ENCODE results near the gene DNAH3.

The DNAH3 gene

DNA sequence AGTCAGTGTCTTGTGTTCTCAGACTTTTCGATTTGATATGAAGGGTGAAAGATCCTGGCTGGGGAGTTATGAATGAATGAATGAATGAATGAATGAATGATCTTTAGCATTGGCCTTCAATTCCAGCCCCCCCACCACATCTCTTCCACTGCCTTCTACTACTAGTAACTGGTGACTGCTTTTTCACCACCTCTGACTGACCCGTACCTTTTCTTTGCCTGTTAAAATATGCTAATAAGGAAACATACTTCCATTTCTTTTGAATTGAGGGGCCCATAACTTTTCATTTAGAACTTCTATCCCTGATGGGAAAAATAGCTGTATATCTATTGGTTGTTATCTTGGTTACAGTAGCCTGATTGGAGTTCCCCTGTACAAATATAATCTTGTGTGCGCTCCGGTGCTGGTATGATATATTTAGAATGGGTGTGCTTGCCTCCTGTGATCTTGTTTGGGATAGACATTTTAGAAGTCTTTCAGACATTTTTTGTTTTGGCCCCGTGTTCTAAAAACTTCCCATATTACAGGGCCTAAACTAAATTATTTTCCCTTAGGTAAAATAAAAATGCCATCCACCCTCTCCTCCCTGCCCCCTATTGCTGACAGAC, 246.6 kb downstream of the DNAH3 start:
- DNase-seq (ENCODE audit: low read depth), result no peak

DNA sequence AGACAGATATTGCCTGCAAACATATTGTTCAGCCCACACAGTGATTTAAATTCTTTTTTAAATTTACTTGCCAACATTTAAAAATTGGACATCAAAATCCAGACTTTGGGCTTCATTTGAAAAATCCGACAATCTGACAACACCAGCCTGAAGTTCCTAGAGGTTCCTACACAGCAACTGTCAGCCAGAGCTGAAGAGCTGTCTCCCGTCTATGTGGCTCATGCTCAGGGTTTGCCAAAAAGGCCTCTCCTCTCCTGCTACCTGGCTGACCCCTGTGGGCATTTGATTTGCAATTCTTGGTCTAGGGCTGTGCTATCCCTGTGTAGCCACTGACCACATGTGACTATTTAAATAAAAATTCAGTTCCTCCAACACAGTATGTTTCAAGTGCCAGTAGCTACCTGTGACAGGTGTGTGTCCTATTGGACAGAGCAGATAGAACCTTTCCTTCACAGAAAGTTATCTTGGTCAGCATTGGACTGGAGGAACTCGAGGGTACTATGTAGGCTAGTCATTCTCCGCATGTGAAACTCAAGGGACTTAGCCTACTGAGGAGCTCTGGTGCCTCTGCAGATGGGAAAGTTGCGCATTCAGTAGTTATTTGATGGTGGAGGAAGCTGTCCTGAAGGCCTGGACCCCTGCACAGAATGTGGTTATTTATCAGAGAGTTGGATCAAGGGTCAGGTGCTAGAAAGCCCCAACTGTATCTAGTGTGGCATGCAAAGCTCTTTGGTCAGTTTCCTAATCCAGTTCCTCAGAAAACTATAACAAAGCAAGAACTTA, 247.3 kb downstream of the DNAH3 start:
- DNase-seq (ENCODE audit: low read depth), result no peak

DNA sequence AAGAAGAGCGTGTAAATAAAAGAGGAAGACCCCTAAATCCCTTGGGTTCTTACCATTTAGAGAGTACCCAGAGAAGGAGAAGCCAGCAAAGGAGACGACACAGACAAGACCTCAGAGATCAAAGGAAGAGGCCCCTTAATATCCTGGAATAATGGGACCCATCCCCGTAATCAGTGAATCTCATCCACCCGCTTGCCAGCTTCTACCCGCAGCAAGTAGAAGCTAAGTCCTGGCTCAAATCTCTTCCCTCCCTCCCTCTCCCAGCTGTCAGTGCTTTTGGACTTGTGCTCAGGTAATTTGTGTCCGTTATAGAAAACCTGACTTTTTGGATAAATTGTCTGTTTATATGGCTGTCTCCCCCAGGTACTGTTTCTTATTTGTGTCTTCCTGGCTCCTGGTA, 248.2 kb downstream of the DNAH3 start:
- DNase-seq (ENCODE audit: low read depth), result no peak

DNA sequence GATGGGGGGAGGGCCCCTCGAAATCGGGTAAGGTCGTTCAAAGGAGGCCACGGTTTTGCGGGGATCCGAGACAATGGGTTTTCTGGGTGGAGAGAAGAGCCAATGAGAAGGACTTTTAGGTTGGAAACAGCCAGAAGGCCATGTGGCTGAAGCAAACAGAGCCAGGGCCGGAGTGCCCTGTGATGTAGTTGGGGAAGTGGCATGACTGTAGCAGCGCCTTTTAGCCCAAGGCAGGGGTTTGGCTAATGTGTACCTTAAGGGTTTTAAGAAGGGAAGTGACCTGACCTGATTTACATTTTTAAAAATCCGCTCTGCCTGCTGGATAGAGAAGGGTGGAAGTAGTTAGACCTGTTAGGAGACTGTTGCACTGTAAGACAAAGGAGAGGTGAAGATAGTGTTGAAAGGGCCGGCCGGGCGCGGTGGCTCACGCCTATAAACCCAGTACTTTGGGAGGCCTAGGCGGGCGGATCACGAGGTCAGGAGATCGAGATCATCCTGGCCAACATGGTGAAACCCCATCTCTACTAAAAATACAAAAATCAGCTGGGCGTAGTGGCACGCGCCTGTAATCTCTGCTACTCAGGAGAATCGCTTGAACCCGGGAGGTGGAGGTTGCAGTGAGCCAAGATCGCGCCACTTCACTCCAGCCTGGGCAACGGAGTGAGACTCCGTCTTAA, 249.1 kb downstream of the DNAH3 start:
- DNase-seq (ENCODE audit: low read depth), result no peak

DNA sequence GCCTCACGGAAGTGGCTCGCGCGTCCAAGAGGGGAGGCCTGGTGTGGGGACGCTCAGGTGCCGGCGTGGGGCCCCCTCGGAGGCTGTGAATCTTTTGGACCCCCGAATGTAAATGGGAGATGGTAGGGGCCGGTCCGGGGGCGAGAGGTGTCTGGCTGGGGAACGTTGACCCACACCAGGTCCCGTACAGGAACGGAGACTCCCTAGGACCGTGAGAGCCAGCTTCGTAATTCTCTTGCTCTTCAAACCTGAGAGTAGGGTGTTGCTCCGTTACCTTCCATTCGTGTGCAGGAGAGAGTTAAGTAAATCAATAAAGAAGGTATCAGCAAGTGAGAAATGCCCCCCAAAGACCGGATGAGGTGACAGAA, 249.6 kb downstream of the DNAH3 start:
- no peak for DNase-seq (ENCODE audit: low read depth)

DNA sequence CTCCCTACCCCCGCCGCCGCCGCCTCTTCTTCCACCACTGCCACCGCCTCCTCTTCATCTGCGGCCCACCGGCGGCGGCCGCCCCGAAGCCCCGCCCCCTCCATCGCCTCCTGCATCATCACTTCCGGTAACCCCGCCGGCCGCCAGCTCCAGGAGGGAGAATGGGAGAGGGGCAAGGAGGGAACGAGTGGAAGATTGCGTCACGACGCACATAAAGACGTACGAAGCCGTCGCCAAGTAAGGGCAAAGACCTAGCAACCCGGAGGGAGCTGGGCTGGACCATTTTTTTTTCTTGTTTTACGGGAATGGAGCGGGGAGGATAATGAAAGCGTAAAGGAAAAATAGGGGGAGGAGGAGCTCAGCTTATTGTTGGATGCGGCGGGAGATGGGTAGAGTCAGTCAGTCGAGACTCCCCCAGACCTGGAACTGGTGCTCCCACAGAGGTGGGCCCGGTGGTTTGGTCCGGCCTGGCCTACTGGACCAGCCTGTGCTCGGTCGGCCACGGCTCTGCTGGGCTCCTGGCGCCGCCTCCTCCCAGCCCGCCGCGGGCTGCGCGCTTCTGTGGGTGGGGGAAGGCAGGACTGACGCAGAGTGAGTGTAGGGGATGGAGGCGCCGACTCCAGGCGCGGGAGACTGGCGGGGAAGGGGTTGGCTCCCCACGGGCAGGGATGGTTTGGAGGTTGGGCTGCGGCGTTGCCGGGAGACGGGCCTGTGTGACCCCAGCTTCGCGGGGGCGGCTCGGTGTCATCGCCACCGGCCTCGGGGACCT, 250.2 kb downstream of the DNAH3 start, which contains the start of the genes DCUN1D3 and LYRM1:
TSS of gene DCUN1D3 (minus strand) at position 60 of the 769 bp plus-strand sequence. CDS start 37,820 bp downstream, outside the sequence.
TSS of gene LYRM1 (plus strand) at position 473 of the 769 bp plus-strand sequence. CDS start 14,785 bp downstream, outside the sequence.
- DNase-seq (ENCODE audit: low read depth), result peak; percentile 99

DNA sequence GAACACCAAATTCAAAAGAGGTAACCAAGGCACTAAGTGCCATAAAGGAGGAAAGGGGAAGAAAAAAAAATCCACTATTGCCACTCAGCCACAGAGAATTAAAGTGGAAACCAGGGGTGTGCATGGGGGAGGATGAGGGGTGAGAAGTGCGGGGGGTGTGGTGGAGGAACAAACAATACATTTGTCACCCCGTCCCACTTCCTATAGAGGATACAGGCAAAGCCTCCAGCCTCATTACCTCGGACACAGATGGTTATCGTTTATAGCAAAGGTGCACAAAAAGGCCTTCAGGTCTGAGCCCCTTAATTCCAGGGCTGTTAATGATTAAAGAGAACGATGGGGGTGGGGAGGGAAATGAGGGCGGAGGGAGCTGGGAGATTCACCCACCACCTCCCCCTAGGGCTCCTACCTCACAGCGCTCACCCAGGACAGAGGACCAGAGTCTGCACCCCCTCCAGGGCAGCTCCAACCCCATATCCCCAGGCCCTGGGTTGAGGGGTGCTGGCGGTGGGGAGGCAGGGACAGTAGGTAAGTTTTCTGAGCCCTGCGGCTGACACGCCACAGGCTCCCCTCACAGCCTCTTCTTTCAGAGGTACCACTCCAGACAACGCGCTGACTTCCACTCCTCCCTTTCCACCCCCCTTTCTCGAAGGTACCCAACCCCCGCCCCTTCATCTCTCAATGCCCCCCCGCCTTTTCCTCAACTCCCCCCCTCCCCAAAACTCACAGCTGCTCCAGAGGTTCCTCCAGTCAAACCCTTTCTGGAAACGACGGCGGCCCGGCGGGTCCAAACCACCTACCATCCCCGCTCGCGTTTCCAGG, 251.0 kb downstream of the DNAH3 start:
- DNase-seq (ENCODE audit: low read depth), result no peak

DNA sequence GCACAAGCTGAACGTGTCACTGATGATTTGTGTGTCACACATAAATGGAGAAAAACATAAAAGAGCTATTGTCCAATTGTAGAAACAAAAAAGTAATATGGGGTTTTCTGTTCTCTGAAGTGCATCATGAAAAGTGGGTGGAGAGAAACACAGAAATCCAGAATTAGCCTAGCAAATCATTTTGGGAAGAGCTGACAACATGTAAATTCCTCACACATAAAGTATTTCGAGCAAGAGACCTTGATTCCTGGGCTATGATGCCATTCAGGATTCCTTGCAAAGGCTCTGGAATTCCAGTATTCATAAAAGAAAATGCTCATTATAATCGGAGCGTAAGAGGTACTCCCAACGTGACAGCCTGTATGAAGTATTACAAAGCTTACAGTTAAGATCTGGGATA, 251.6 kb downstream of the DNAH3 start:
- no peak for DNase-seq (ENCODE audit: low read depth)

DNA sequence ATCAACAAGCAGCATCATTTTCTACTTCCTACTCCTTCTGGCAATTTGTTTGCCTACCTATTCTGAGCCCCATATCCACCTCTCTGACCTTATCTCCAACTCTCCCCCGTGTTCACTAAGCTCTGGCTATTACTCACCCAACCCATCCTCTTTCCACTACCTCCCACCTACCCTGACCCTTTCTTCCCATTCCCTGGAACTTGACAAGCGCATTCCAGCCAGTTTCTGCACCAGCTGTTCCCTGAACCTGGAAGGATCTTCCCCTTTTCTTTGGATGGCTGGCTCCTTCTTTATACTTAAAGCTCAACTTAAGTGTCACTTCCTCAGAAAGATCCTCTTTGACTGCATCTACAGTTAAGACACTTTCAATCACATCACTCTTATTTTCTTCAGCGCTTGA, 252.7 kb downstream of the DNAH3 start:
- DNase-seq (ENCODE audit: low read depth), result no peak

DNA sequence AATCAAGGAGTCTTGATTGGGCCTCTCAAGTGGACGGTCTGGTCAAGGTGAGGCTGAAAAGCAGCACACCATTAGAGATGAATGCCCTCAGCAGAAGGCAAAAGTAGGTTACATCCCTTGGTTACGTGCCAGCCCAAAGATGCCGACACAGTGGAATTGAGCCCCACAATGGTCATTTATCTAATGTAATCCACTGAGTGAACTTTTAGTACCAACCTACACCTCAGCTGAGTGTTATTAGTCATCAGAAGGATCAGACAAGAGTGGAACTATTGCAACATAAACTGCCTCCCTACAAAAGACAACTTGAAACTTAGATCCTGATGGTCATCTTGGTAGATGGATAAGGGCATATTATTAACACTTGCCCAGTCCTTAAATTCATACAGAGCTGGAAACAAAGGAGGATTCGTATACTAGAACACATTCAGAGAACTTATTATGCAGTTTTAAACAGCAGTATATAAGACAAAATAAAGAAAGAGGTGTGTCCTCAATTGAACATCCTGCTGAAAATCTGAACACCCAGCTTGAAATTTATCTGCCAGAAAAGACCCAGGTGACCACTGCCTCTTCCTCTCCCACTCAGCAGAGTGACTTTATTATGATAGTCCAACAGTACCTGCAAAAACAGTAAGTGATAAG, 253.3 kb downstream of the DNAH3 start:
- DNase-seq (ENCODE audit: low read depth), result no peak

DNA sequence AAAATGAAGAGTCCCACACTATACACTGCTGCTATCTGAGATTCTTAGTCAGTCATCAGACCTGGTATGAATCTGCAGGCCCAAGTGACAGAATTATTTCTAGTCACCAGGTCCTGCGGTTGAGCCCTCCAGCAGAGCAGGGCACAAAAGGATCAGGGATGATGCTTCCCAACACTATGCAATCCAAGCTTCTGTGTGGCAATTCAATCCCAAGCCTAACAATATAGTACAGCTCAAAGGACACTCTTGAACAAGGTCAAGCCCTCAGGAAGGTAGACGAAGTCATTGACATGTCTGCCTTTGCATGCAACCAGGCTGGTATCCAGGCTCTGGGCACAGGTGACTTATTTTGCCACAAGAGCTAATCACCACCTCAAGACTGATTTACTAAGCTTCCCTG, 256.3 kb downstream of the DNAH3 start:
- DNase-seq (ENCODE audit: low read depth), result no peak

DNA sequence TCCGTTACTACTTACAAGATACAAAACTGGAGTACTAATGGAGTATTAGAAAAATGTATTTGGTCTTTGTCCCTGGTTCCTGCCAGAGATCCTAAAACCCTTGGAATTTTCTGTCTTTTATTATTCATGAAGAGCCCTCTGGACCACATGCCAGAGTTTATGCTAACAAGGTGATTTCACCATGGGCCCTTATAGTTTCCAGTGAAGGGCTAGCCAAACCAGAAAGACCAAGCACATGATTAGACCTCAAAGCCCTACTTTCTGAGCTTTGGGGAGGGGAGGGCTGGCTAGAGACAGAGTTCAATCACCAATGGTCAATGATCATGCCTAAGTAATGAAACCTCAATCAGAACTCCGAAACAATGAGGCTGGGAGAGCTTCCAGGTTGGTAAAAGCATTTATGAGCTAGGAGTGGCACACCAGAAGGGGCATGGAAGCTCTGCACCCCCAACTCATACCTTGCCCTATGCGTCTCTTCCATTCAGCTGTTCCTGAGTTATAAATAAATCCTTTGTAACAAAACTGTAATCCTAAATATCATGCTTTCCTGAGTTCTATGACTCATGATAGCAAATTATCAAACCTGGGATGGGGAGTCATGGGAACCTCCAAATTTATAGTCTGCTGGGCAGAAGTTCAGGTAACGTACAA, 260.9 kb downstream of the DNAH3 start:
- DNase-seq (ENCODE audit: low read depth), result no peak

DNA sequence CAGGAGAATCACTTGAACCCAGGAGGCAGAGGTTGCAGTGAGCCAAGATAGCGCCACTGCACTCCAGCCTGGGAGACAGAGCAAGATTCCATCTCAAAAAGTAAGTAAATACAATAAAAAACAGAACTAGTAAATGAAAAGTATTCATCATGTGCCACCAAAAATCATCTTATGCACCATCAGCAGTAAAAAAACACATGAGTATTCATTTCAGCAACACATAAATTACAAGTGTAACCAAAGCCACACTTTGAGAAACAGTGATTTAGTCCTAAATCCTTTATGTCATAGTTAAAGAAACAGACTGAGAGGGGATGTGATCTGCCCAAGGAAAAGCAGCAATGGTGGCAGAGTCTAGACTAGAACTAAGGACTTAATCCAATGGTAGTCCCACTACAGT, 263.4 kb downstream of the DNAH3 start:
- DNase-seq (ENCODE audit: low read depth), result no peak

DNA sequence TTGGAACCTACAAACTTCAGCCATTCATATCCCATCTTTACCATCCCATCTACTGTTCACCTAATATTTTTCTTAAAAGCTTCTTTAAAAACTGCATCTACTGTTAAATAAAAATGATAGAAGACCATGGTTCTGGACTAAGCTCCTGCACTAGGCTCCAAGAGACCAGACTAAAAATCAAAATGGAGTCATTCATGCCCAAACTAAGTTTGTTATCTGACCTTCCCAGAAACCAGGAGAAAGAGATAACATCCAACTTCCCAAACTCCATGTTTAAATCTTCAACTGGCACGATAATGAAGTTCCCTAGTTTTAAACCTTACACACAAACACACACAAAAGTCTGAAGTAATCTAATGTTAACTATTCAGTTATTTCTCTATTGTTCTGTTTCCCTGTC, 264.3 kb downstream of the DNAH3 start:
- no peak for DNase-seq (ENCODE audit: low read depth)

DNA sequence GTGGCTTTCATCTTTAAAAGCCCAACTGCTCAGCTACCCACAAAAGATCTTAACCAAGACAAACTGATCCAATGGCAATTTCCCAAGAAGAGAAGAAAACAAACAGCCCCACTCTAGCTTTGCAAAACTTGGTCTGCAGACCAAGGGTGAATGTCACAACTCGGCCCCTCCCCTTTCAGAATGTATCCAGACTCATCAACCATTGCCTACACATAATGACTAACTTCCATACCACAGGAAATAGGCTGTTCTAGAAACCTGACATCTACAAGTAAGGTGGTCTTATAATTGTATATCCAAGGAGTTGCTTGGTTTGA, 266.4 kb downstream of the DNAH3 start:
- peak; percentile 49 for DNase-seq (ENCODE audit: low read depth)

DNA sequence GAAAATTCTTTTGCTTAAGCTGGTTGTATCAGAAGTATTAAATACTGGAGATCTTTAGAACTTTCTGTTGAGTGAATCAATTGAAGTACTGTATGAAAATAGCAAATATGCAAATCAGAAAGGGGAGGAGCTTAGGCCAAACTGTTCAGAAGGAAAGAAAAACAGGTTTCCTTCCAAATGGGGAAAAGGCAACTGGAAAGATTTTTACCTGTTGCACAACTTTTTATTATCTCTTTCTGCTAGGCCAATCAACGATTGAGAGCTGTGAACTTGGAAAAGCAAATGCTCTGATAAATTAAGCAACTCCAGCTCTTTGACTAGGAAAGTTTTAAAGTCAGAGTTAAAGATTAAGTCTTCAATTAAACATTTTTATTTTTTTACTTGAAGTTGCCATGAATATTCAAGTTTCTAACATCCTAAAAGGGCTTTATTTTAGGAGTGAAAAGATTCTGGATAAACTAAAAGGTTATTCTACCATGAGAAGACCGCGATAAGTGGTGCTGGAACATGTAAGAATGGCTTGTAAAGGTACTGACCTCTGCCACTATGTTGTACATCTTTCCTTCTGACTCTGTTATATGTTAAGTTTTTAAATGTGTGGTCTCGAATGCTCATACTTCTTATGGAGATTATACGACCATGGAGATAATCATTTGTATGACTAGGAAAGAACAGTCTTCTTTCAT, 266.9 kb downstream of the DNAH3 start:
- no peak for DNase-seq (ENCODE audit: low read depth)

Measured in fibroblast of the conjunctiva (primary cell).